GM19025 (cell line): ENCODE measurements around the gene PREP.
A peak's percentile ranks its signal among the peaks of the same experiment; 100 is the strongest.
"Not testable (repeated sequence)": the region's sequence is repeated elsewhere in the genome, so short reads cannot be mapped to it uniquely, and the experiment has no call there.

Source experiments
- ATAC-seq: cut with Tn5 transposase; IDR thresholded peaks from one replicate; pipeline ENCODE4 v1.9.1; 2021; ENCODE audit warnings: mild to moderate bottlenecking, low read depth, moderate library complexity; ENCODE audit not compliant: unreplicated experiment

PREP gene

GRCh38 chr6:105348897-105349296 is 54.0 kb downstream of the PREP start:
- no peak for ATAC-seq

GRCh38 chr6:105346052-105346451 is 56.8 kb downstream of the PREP start:
- ATAC-seq, result no peak

GRCh38 chr6:105345506-105345905 is 57.4 kb downstream of the PREP start:
- ATAC-seq, result no peak

GRCh38 chr6:105344881-105345370 is 58.0 kb downstream of the PREP start:
- ATAC-seq, result no peak

- not testable (repeated sequence) for ATAC-seq
Measured at GRCh38 chr6:105338350-105338983, 64.4 kb downstream of the PREP start.

GRCh38 chr6:105336986-105337385 is 65.9 kb downstream of the PREP start:
- no peak for ATAC-seq

DNA sequence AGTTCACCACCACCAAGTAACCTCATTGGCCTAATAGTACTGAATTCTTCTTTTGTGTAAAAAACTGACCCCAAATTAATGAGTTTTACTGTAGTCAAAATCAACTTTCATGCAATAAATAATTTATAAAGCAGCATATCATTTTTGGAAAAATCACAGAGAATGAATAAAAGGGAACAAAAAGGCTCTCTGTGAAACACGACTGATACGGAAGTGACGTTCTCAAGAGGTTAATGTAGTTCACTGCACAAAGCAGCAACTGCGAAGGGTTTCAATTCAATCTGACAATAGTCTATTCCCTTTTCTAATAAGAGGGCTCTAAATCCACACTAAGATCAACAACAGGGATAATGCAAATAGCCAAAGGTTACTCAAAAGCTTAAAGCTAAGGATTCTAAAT is 70.3 kb downstream of the PREP start:
- ATAC-seq, result no peak

GRCh38 chr6:105331927-105332326 is 71.0 kb downstream of the PREP start:
- no peak for ATAC-seq

DNA sequence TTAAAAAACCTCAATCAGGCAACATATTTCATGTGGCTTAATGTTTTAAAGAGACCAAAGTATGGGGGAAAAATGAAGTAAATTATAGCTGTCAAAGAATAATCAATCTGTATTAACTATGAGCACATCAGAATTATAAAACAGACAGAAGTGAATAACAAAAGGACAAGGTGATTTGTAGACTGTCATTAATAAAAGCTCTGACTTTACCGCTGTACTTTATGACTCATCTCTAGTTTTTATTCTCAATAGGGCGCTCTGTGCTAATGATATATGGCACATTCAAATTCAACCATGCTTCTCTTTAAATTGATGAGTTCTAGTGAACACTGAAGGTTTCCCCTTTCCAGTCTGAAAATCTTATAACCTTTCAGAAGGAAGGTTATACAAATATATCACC is 72.0 kb downstream of the PREP start:
- ATAC-seq, result no peak

DNA sequence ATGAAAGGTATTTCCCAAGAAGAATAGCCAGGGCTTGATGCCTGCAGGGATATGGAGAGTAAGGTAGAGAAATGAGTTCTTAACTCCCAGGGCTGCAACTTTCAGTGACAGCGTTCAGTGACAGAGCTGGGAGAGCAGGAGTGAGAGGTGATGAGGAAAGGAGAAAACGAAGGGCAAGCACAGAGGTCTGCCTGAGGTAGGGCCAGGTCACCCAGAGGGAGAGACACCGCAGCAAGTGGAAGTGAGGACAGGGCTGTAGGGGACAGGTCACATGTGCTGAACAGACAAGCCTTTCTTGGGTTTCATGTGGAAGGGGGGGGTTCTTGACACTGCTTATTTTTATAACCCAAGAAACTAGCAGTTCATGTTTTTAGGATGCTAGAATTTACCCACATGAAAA is 72.5 kb downstream of the PREP start:
- no peak for ATAC-seq

- no peak for ATAC-seq
Measured at GRCh38 chr6:105326833-105327770, 75.8 kb downstream of the PREP start.

- no peak for ATAC-seq
Measured at GRCh38 chr6:105326216-105326615, 76.7 kb downstream of the PREP start.

GRCh38 chr6:105324386-105324950 is 78.4 kb downstream of the PREP start:
- ATAC-seq, result no peak

- ATAC-seq, result no peak
Measured at GRCh38 chr6:105322499-105323225, 80.2 kb downstream of the PREP start.

DNA sequence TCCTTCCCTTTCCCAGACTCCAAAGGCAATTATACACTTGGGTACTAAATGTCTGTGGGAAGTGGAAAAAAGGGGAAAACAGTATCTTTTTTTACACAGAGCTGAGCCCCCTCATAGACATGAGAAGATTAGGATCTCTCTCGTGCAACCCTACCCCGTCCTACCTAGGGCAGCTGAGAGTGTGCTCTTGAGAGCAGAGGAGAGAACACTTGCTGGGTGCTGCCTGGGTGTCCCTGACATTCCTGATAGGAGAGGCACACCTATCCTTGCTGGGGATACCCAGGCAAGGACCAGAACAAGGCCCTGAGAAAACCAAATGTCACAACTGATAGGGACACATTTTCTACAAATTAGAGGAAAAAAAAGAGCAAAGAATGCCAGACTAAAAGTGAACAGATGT is 81.2 kb downstream of the PREP start:
- ATAC-seq, result no peak

GRCh38 chr6:105321207-105321606 is 81.7 kb downstream of the PREP start:
- ATAC-seq, result no peak

DNA sequence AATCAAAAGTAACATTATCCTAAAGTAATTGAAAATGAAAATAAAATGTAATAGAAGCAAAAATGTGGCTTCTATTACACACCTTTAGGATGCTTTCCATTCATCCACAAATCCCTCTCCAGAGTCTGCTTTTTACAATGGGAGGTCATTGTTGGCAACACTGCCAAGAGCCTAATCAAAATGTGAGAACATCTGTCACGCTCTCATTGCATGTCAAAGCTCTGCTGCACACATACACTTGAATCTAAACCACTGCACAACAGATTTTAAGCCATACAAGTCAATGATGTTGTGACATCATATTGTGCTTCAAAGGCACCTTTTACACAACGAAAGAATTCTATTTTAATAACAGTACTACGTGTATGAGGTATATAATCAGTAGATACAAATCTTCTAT is 82.1 kb downstream of the PREP start:
- ATAC-seq, result no peak

- no peak for ATAC-seq
Measured at GRCh38 chr6:105320271-105320670, 82.6 kb downstream of the PREP start.

- no peak for ATAC-seq
Measured at GRCh38 chr6:105319331-105319730, 83.6 kb downstream of the PREP start.

- ATAC-seq, result peak; percentile 70
Measured at GRCh38 chr6:105318660-105319059, 84.2 kb downstream of the PREP start.
